GM10266 (cell line): Measurements from ENCODE around the gene SEZ6L.

Experiments used
- DNase-seq: peaks from one replicate; pipeline ENCODE4 v3.0.0; 2012; ENCODE audit errors: extremely low spot score
- CTCF ChIP-seq: IDR thresholded peaks from 2 replicates; pipeline ENCODE4 v1.5.1; 2012; ENCODE audit warnings: mild to moderate bottlenecking, low read depth; ENCODE audit not compliant: control insufficient read depth, insufficient read depth; ENCODE audit errors: missing control alignments

The SEZ6L gene

GRCh38 chr22:26326803-26327202 is 157.5 kb downstream of the SEZ6L start:
- TF ChIP-seq CTCF, result no peak
- no peak for DNase-seq

GRCh38 chr22:26327306-26327705 is 158.0 kb downstream of the SEZ6L start:
- TF ChIP-seq CTCF, result no peak

GRCh38 chr22:26328221-26328620 is 159.0 kb downstream of the SEZ6L start:
- no peak for DNase-seq
- no peak for TF ChIP-seq CTCF

More at GRCh38 chr22:26327306-26327705, 158.0 kb downstream of the SEZ6L start:
- no peak for DNase-seq

GRCh38 chr22:26330971-26331625 is 161.8 kb downstream of the SEZ6L start:
- DNase-seq, result peak; percentile 66
- peak; percentile 88 for TF ChIP-seq CTCF

GRCh38 chr22:26333088-26333800 is 164.0 kb downstream of the SEZ6L start:
- no peak for TF ChIP-seq CTCF
- DNase-seq, result no peak

GRCh38 chr22:26334232-26334631 is 165.0 kb downstream of the SEZ6L start:
- TF ChIP-seq CTCF, result no peak
- no peak for DNase-seq

- TF ChIP-seq CTCF, result no peak
- no peak for DNase-seq
Measured at GRCh38 chr22:26336773-26337172, 167.5 kb downstream of the SEZ6L start.
